ENCODE results near the gene FBXW10B.
"Not testable (repeated sequence)": the region's sequence is repeated elsewhere in the genome, so short reads cannot be mapped to it uniquely, and the experiment has no call there.

Gene FBXW10B, protein sequence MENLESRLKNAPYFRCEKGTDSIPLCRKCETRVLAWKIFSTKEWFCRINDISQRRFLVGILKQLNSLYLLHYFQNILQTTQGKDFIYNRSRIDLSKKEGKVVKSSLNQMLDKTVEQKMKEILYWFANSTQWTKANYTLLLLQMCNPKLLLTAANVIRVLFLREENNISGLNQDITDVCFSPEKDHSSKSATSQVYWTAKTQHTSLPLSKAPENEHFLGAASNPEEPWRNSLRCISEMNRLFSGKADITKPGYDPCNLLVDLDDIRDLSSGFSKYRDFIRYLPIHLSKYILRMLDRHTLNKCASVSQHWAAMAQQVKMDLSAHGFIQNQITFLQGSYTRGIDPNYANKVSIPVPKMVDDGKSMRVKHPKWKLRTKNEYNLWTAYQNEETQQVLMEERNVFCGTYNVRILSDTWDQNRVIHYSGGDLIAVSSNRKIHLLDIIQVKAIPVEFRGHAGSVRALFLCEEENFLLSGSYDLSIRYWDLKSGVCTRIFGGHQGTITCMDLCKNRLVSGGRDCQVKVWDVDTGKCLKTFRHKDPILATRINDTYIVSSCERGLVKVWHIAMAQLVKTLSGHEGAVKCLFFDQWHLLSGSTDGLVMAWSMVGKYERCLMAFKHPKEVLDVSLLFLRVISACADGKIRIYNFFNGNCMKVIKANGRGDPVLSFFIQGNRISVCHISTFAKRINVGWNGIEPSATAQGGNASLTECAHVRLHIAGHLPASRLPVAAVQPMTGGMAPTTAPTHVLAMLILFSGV

DNA sequence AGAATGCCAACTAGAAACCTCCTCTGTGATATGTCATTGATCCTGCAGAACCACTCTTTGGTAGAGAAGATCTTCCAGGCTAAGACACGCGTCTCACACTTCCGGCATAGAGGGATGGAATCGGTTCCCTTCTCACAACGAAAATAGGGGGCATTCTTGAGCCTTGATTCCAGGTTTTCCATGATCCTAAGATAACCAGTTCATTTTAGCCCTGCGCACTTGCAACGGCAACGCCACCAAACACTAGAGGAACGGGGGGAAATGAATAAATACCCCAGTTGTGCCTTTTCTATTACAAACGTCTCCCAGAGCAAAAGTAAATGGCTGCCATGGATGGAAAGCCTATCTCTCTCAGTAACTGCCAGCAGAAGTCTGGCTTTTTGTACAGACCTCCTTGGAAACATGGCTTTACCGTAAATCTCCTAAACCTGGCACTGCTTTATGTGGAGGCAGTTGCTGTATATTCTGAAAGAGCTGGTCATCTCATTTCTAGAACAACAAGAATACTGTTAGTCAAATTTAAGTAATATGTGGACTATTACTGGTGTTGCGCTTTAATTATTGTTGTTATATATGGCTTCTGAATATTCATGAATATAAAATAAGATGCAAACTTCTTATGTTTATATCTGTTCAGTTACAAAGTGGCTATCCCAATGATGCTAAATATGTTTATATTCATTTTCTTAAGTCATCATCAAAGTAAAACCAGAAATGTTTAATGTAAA lies at the start of gene FBXW10B:
Gene FBXW10B, minus strand, starts transcription at position 374 of the 728 bp plus-strand sequence. Its CDS starts 192 bp downstream, at position 182.
- POLR2A ChIA-PET; H3K36me3 ChIP-seq (ENCODE audit: control insufficient read depth in 2 of 2, insufficient read depth in 1 of 2, low read length in 2 of 2); H3K27ac ChIP-seq (ENCODE audit: extremely low read depth, low read depth, low read length); CTCF ChIA-PET; H3K4me3 ChIP-seq (ENCODE audit: low read depth, low read length); H3K4me1 ChIP-seq (ENCODE audit: control insufficient read depth, insufficient read depth, low read length); H3K9me3 ChIP-seq (ENCODE audit: control insufficient read depth, insufficient read depth, low read depth, low read length): not testable (repeated sequence)

DNA sequence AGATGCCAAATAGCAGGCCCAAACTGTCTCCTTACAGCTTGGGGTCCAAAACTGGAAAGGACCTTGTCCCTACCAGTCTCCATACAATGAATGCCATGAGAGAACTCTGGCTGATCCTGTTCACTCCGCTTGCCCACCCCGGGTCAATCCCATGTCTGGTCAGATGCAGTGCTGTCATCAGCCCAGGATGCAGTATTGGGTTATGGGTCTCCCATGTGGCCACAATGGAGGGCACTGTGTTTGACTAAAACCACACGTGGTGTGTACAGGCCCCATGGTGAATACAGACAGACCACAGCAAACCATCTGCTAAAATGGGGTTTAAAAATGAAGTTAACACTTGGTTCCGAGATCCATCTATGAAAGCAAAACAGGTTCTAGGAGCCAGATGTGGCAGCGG lies 44.2 kb upstream of the FBXW10B start:
- POLR2A ChIA-PET = no interaction called here
- Histone ChIP-seq H3K9me3 (ENCODE audit: control insufficient read depth, insufficient read depth, low read depth, low read length) (no peaks in the 10 kb centered on the region), H3K36me3 (ENCODE audit: control insufficient read depth in 2 of 2, insufficient read depth in 1 of 2, low read length in 2 of 2) (peaks cover 8 to 60% of the 10 kb centered on the region in 2 experiments; a peak in 2 of 3 replicates), H3K27ac (ENCODE audit: extremely low read depth, low read depth, low read length) (no peak overlapping the region), H3K4me1 (ENCODE audit: control insufficient read depth, insufficient read depth, low read length) (no peaks in the 10 kb centered on the region), H3K4me3 (ENCODE audit: low read depth, low read length) (no peak overlapping the region)
- TF ChIP-seq ZFP37 (tag by site-specific recombination; IDR thresholded peaks at IDR 0.05) = no peak
- TF ChIP-seq HOXD13 (CRISPR knock-in tag; IDR thresholded peaks at IDR 0.05; ENCODE audit: borderline replicate concordance) = no peak
- TF ChIP-seq ZNF214 (tag by site-specific recombination; IDR thresholded peaks at IDR 0.05; ENCODE audit: borderline replicate concordance) = no peak
- no peak for TF ChIP-seq SP3 (tag by site-specific recombination; IDR thresholded peaks at IDR 0.05)
- no peak for TF ChIP-seq ZNF544 (tag by site-specific recombination; IDR thresholded peaks at IDR 0.05)
- TF ChIP-seq, protein P1, sequence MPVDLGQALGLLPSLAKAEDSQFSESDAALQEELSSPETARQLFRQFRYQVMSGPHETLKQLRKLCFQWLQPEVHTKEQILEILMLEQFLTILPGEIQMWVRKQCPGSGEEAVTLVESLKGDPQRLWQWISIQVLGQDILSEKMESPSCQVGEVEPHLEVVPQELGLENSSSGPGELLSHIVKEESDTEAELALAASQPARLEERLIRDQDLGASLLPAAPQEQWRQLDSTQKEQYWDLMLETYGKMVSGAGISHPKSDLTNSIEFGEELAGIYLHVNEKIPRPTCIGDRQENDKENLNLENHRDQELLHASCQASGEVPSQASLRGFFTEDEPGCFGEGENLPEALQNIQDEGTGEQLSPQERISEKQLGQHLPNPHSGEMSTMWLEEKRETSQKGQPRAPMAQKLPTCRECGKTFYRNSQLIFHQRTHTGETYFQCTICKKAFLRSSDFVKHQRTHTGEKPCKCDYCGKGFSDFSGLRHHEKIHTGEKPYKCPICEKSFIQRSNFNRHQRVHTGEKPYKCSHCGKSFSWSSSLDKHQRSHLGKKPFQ (tag by site-specific recombination; IDR thresholded peaks at IDR 0.05) = no peak
- TF ChIP-seq FEZF1 (tag by site-specific recombination; IDR thresholded peaks at IDR 0.05) = no peak
- TF ChIP-seq MEIS1 (CRISPR knock-in tag; IDR thresholded peaks at IDR 0.05; ENCODE audit: borderline replicate concordance) = no peak
- TF ChIP-seq, protein P2, sequence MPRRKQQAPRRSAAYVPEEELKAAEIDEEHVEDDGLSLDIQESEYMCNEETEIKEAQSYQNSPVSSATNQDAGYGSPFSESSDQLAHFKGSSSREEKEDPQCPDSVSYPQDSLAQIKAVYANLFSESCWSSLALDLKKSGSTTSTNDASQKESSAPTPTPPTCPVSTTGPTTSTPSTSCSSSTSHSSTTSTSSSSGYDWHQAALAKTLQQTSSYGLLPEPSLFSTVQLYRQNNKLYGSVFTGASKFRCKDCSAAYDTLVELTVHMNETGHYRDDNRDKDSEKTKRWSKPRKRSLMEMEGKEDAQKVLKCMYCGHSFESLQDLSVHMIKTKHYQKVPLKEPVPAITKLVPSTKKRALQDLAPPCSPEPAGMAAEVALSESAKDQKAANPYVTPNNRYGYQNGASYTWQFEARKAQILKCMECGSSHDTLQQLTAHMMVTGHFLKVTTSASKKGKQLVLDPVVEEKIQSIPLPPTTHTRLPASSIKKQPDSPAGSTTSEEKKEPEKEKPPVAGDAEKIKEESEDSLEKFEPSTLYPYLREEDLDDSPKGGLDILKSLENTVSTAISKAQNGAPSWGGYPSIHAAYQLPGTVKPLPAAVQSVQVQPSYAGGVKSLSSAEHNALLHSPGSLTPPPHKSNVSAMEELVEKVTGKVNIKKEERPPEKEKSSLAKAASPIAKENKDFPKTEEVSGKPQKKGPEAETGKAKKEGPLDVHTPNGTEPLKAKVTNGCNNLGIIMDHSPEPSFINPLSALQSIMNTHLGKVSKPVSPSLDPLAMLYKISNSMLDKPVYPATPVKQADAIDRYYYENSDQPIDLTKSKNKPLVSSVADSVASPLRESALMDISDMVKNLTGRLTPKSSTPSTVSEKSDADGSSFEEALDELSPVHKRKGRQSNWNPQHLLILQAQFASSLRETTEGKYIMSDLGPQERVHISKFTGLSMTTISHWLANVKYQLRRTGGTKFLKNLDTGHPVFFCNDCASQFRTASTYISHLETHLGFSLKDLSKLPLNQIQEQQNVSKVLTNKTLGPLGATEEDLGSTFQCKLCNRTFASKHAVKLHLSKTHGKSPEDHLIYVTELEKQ (tag by site-specific recombination; IDR thresholded peaks at IDR 0.05; ENCODE audit: borderline replicate concordance) = no peak
- no peak for TF ChIP-seq ZNF202 (tag by site-specific recombination; IDR thresholded peaks at IDR 0.05; ENCODE audit: borderline replicate concordance)
- TF ChIP-seq ZNF24 (tag by site-specific recombination; IDR thresholded peaks at IDR 0.05) = no peak
- no peak for TF ChIP-seq ZNF404 (tag by site-specific recombination; IDR thresholded peaks at IDR 0.05)
- no peak for TF ChIP-seq ZNF707 (tag by site-specific recombination; IDR thresholded peaks at IDR 0.05)
- TF ChIP-seq ZNF561 (tag by site-specific recombination; IDR thresholded peaks at IDR 0.05; ENCODE audit: borderline replicate concordance) = no peak
- TF ChIP-seq ZSCAN16 (tag by site-specific recombination; IDR thresholded peaks at IDR 0.05) = no peak
- TF ChIP-seq SCRT1 (tag by site-specific recombination; IDR thresholded peaks at IDR 0.05; ENCODE audit: borderline replicate concordance) = no peak
- TF ChIP-seq ZXDB (tag by site-specific recombination; IDR thresholded peaks at IDR 0.05) = no peak
- TF ChIP-seq ZEB2 (tag by site-specific recombination; IDR thresholded peaks at IDR 0.05) = no peak
- TF ChIP-seq, protein P3, sequence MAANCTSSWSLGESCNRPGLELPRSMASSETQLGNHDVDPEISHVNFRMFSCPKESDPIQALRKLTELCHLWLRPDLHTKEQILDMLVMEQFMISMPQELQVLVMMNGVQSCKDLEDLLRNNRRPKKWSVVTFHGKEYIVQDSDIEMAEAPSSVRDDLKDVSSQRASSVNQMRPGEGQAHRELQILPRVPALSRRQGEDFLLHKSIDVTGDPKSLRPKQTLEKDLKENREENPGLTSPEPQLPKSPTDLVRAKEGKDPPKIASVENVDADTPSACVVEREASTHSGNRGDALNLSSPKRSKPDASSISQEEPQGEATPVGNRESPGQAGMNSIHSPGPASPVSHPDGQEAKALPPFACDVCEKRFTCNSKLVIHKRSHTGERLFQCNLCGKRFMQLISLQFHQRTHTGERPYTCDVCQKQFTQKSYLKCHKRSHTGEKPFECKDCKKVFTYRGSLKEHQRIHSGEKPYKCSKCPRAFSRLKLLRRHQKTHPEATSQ (tag by site-specific recombination; IDR thresholded peaks at IDR 0.05) = no peak
- TF ChIP-seq ZNF155 (tag by site-specific recombination; IDR thresholded peaks at IDR 0.05) = no peak
- CTCF ChIA-PET = no interaction called here

All from HEK293 (cell line).